GM23338 (cell line): ENCODE data around the gene ZYG11B. TPM values are rescaled to one million over a fixed set of nuclear protein-coding genes. Genes with fewer than 3 reads are reported as not detected.

Source experiments
- ATAC-seq: fragments of 200-7000 bp; cut with Tn5 transposase; 3 replicates; pipeline ENCODE4 v1.9.1; 2020
- DNase-seq: peaks from one replicate; pipeline ENCODE4 v3.0.0-alpha.2; 2015; ENCODE audit warnings: low spot score
- H2AFZ ChIP-seq: fragments of 200-600 bp; sonication (generic); 2 replicates; pipeline ENCODE4 v1.8.0; 2016; ENCODE audit warnings: antibody characterized with exemption, mild to moderate bottlenecking, moderate library complexity
- H3F3A ChIP-seq: fragments of 200-600 bp; sonication (generic); replicated peaks from 2 replicates; pipeline ENCODE4 v1.8.0; 2017; ENCODE audit warnings: antibody characterized with exemption, mixed run types, low read depth
- H3K27ac ChIP-seq: fragments of 200-600 bp; sonication (generic); 2 replicates; pipeline ENCODE4 v1.6.1; 2016; ENCODE audit warnings: low read depth
- H3K27me3 ChIP-seq: fragments of 200-600 bp; sonication (generic); 2 replicates; pipeline ENCODE4 v1.8.0; 2016; ENCODE audit warnings: mild to moderate bottlenecking, mixed run types, moderate library complexity; ENCODE audit not compliant: insufficient read depth
- H3K36me3 ChIP-seq: fragments of 200-600 bp; sonication (generic); 2 replicates; pipeline ENCODE4 v1.8.0; 2016; ENCODE audit warnings: mild to moderate bottlenecking; ENCODE audit not compliant: insufficient read depth
- H3K4me1 ChIP-seq: fragments of 200-600 bp; sonication (generic); 2 replicates; pipeline ENCODE4 v1.8.0; 2016; ENCODE audit warnings: mild to moderate bottlenecking, moderate library complexity; ENCODE audit not compliant: insufficient read depth
- H3K4me2 ChIP-seq: fragments of 200-600 bp; sonication (generic); 2 replicates; pipeline ENCODE4 v1.7.1; 2017; ENCODE audit warnings: mixed run types
- H3K4me3 ChIP-seq: fragments of 200-600 bp; sonication (generic); 2 replicates; pipeline ENCODE4 v1.6.1; 2016; ENCODE audit warnings: mixed run types
- H3K79me2 ChIP-seq: fragments of 200-600 bp; sonication (generic); replicated peaks from 2 replicates; pipeline ENCODE4 v1.8.0; 2017; ENCODE audit warnings: mild to moderate bottlenecking; ENCODE audit not compliant: insufficient read depth
- H3K9me2 ChIP-seq: fragments of 200-600 bp; sonication (generic); 2 replicates; pipeline ENCODE4 v1.8.0; 2017; ENCODE audit not compliant: insufficient read depth
- H4K20me1 ChIP-seq: fragments of 200-600 bp; sonication (generic); replicated peaks from 2 replicates; pipeline ENCODE4 v1.8.0; 2017; ENCODE audit warnings: mild to moderate bottlenecking; ENCODE audit not compliant: insufficient read depth
- H3K27ac Mint-ChIP-seq: 2 replicates; pipeline ENCODE4 v1.8.0; 2020; ENCODE audit warnings: inconsistent platforms, mild to moderate bottlenecking, moderate library complexity, mixed read lengths
- H3K27me3 Mint-ChIP-seq: 3 replicates; pipeline ENCODE4 v1.8.0; 2022; ENCODE audit warnings: low read depth, mild to moderate bottlenecking, moderate library complexity, mixed read lengths, inconsistent platforms; ENCODE audit not compliant: insufficient read depth, poor library complexity
- H3K36me3 Mint-ChIP-seq: 3 replicates; pipeline ENCODE4 v1.8.0; 2021; ENCODE audit warnings: low read depth, mild to moderate bottlenecking, inconsistent platforms, moderate library complexity, mixed read lengths
- H3K4me1 Mint-ChIP-seq: 3 replicates; pipeline ENCODE4 v1.8.0; 2020; ENCODE audit warnings: mild to moderate bottlenecking, inconsistent platforms, mixed read lengths
- H3K4me3 Mint-ChIP-seq: 3 replicates; pipeline ENCODE4 v1.8.0; 2021; ENCODE audit warnings: moderate library complexity, mild to moderate bottlenecking, inconsistent platforms, mixed read lengths
- H3K9me3 Mint-ChIP-seq: 3 replicates; pipeline ENCODE4 v1.8.0; 2020; ENCODE audit warnings: moderate library complexity, mild to moderate bottlenecking, inconsistent platforms, mixed read lengths
- CREB1 ChIP-seq: fragments of 250-450 bp; sonication (Bioruptor Pico); IDR thresholded peaks from 2 replicates; pipeline ENCODE4 v1.5.0; 2020; ENCODE audit warnings: low read depth, mild to moderate bottlenecking, moderate library complexity
- CTCF ChIP-seq, 2 experiments: fragments of 200-600 bp in 1 of 2; sonication (generic) in 1 of 2; conservative IDR thresholded peaks; 2 replicates each; pipeline versions ENCODE4 v1.5.1 to v1.6.1; 2016 to 2017; ENCODE audit warnings: antibody characterized with exemption in 2 of 2, low read depth in 2 of 2, mild to moderate bottlenecking in 2 of 2, moderate library complexity in 1 of 2
- EZH2 ChIP-seq: fragments of 200-600 bp; sonication (generic); IDR thresholded peaks from one replicate; pipeline ENCODE4 v1.8.0; 2017; ENCODE audit warnings: antibody characterized with exemption, mild to moderate bottlenecking, low read depth; ENCODE audit not compliant: unreplicated experiment
- NANOG ChIP-seq: IDR thresholded peaks from 2 replicates; pipeline ENCODE4 v1.6.1; 2016; ENCODE audit warnings: antibody characterized with exemption, borderline replicate concordance
- REST ChIP-seq: IDR thresholded peaks from one replicate; pipeline ENCODE4 v1.6.1; 2018; ENCODE audit warnings: antibody characterized with exemption; ENCODE audit not compliant: unreplicated experiment
- STAT1 ChIP-seq: IDR thresholded peaks from one replicate; pipeline ENCODE4 v1.6.1; 2016; ENCODE audit warnings: antibody characterized with exemption; ENCODE audit not compliant: unreplicated experiment
- ZNF114 ChIP-seq: fragments of 250-450 bp; sonication (Bioruptor Pico); IDR thresholded peaks from 2 replicates; pipeline ENCODE4 v1.5.0; 2020; ENCODE audit warnings: mild to moderate bottlenecking, moderate library complexity
- ZNF462 ChIP-seq: fragments of 250-450 bp; sonication (Bioruptor Pico); IDR thresholded peaks from 2 replicates; pipeline ENCODE4 v1.5.0; 2020; ENCODE audit warnings: mild to moderate bottlenecking, moderate library complexity
- polyA plus RNA-seq: library from polyadenylated mRNA; unstranded; fragments of >200 nt; fragmentation: Nextera tagmentation; extraction: Ambion mirVana; gene quantifications from 2 replicates; pipeline ENCODE4 v1.2.1, GENCODE V29; 2016
- total RNA-seq: library from RNA; depleted of rRNA; stranded (reverse); fragments of >200 nt; shearing (Covaris generic); gene quantifications from 2 replicates; pipeline ENCODE4 v1.2.3, GENCODE V29; 2014

Gene ZYG11B
- total and polyA plus RNA-seq, 2 experiments from 2014 or later = 7.8 to 42.3 TPM

GRCh38 chr1:52769346-52770033, 43.2 kb downstream of the ZYG11B start (continued):
- no peak for TF ChIP-seq ZNF462 (CRISPR knock-in tag)
- no peak for TF ChIP-seq REST
- TF ChIP-seq STAT1 = no peak

GRCh38 chr1:52771384-52771783, 45.1 kb downstream of the ZYG11B start:
- H3K36me3 ChIP-seq = no peaks in the 10 kb centered on the region
- Mint-ChIP-seq H3K27me3 (no peaks in the 10 kb centered on the region), H3K36me3 (peaks cover 3% of the 10 kb centered on the region; the same call in 2 of the 3 replicates), H3K9me3 (no peaks in the 10 kb centered on the region), H3K27ac (no peak overlapping the region), H3K4me3 (no peak overlapping the region), H3K4me1 (peaks cover 2% of the 10 kb centered on the region; the same call in 1 of the 3 replicates)
- H3K4me2 ChIP-seq = no peak overlapping the region
- 0 out of 2 replicates have a peak, but pooled peaks cover 4% of the 10 kb centered on the region for H3K79me2 ChIP-seq
- DNase-seq (no peak), ATAC-seq (no peak)
- H3K4me1 ChIP-seq = peaks cover 5% of the 10 kb centered on the region; the same call in 1 of the 2 replicates
- no peak overlapping the region for H3K4me3 ChIP-seq
- no peak overlapping the region for H2AFZ ChIP-seq
- 0 out of 2 replicates have a peak, but pooled peaks cover 11% of the 10 kb centered on the region for H3F3A ChIP-seq
- H3K9me2 ChIP-seq = no peaks in the 10 kb centered on the region
- no peak overlapping the region for H3K27ac ChIP-seq
- H3K27me3 ChIP-seq = no peaks in the 10 kb centered on the region
- peaks cover 3% of the 10 kb centered on the region; the same call in 1 of the 2 replicates for H4K20me1 ChIP-seq
- TF ChIP-seq EZH2 (no peak), ZNF114 (no peak), REST (no peak), CTCF (conservative IDR thresholded peaks at IDR 0.05; ENCODE audit: low read depth in 2 of 2) (no peak), CREB1 (CRISPR knock-in tag) (no peak), NANOG (no peak)
